OCI-LY1 (cell line): ENCODE results near the gene C1QTNF9.

Experiments used
- EZH2 ChIP-seq: fragments of 200-600 bp; sonication (generic), shearing (Covaris generic); IDR thresholded peaks from 2 replicates; pipeline ENCODE4 v1.8.0; 2017; ENCODE audit warnings: borderline replicate concordance, mixed run types, mild to moderate bottlenecking, antibody characterized with exemption, low read length, moderate library complexity, mixed read lengths
- TF ChIP-seq, protein P1 (sequence below): fragments of 200-600 bp; sonication (generic), shearing (Covaris generic); IDR thresholded peaks from 2 replicates; pipeline ENCODE4 v1.5.1; 2017; ENCODE audit warnings: mild to moderate bottlenecking, antibody characterized with exemption, low read length, moderate library complexity, mixed read lengths

DNA sequence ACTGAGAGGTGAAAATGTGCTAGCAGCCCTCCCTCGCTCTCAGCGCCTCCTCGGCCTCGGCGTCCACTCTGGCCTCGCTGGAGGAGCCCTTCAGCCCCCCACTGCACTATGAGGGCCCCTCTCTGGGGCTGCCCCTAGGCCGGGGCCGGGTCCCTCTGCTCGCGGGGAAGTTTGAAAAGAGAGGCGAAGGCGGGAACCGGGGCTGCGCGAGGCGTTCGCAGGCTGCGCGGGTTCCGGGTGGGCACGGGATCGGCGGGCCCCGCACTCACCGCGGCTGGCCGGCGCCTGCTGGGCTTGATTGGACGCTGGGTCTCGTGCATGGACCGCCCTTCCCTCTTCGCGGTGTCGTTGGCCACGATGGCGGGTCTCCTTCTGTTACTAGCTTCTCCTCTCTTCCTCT, 29.3 kb downstream of the C1QTNF9 start:
- TF ChIP-seq, protein P1, sequence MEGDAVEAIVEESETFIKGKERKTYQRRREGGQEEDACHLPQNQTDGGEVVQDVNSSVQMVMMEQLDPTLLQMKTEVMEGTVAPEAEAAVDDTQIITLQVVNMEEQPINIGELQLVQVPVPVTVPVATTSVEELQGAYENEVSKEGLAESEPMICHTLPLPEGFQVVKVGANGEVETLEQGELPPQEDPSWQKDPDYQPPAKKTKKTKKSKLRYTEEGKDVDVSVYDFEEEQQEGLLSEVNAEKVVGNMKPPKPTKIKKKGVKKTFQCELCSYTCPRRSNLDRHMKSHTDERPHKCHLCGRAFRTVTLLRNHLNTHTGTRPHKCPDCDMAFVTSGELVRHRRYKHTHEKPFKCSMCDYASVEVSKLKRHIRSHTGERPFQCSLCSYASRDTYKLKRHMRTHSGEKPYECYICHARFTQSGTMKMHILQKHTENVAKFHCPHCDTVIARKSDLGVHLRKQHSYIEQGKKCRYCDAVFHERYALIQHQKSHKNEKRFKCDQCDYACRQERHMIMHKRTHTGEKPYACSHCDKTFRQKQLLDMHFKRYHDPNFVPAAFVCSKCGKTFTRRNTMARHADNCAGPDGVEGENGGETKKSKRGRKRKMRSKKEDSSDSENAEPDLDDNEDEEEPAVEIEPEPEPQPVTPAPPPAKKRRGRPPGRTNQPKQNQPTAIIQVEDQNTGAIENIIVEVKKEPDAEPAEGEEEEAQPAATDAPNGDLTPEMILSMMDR: no peak
- no peak for TF ChIP-seq EZH2
